Gastroesophageal sphincter (tissue), 4 donors: ENCODE data around the gene MRPL11. TPM values are rescaled to one million over a fixed set of nuclear protein-coding genes. Genes with fewer than 3 reads are reported as not detected.

Source experiments
- ATAC-seq: fragments of 150-250 bp; one replicate; pipeline ENCODE4 v1.9.1; 2016; ENCODE audit warnings: mild to moderate bottlenecking, moderate library complexity
- H3K27ac ChIP-seq, 4 donors: fragments of 200-600 bp; sonication (generic) in 3 of 4; 1 replicate in 3 of 4; 2 replicates in 1 of 4; pipeline ENCODE4 v1.5.1; 2016 to 2019
- H3K27me3 ChIP-seq: fragments of 200-600 bp; sonication (generic); one replicate; pipeline ENCODE4 v1.5.1; 2019
- H3K36me3 ChIP-seq, 2 donors: fragments of 200-600 bp; sonication (generic); one replicate each; pipeline ENCODE4 v1.5.1; 2019; ENCODE audit warnings: control low read depth in 1 of 2
- H3K4me1 ChIP-seq, 3 donors: fragments of 200-600 bp; sonication (generic); 1 replicate in 2 of 3; 2 replicates in 1 of 3; pipeline ENCODE4 v1.5.1; 2016 to 2019; ENCODE audit warnings: control low read depth in 2 of 3
- H3K4me3 ChIP-seq, 2 donors: fragments of 200-600 bp; sonication (generic); one replicate each; pipeline ENCODE4 v1.5.1; 2019; ENCODE audit warnings: mild to moderate bottlenecking in 1 of 2, moderate library complexity in 1 of 2
- H3K9me3 ChIP-seq, 3 donors: fragments of 200-600 bp; sonication (generic); one replicate each; pipeline ENCODE4 v1.5.1; 2017 to 2019; ENCODE audit warnings: control low read depth in 2 of 3
- EP300 ChIP-seq: sonication (generic); formaldehyde crosslinking; IDR thresholded peaks from one replicate; pipeline ENCODE4 v1.6.1; 2017; ENCODE audit warnings: antibody characterized with exemption, mild to moderate bottlenecking
- POLR2A ChIP-seq, 2 donors: fragments of 450-650 bp; IDR thresholded peaks; one replicate each; pipeline ENCODE4 v1.6.1; 2017; ENCODE audit warnings: antibody characterized with exemption in 2 of 2, mild to moderate bottlenecking in 2 of 2, moderate library complexity in 1 of 2
- POLR2AphosphoS5 ChIP-seq: sonication (generic); formaldehyde crosslinking; IDR thresholded peaks from one replicate; pipeline ENCODE4 v1.6.1; 2017; ENCODE audit warnings: antibody characterized with exemption
- WGBS, 2 donors: methylation state at CpG; one replicate each; pipeline ENCODE4 v1.1.5; 2018; ENCODE audit warnings: low coverage in 1 of 2; 5-methylcytosine and 5-hydroxymethylcytosine counted together
- total RNA-seq, 4 donors: library from RNA; depleted of rRNA; stranded (reverse); fragments of >200 nt; gene quantifications; one replicate each; pipeline ENCODE4 v1.1.0, GENCODE V29; 2016
- TF ChIP-seq, protein P1 (sequence below), 4 experiments: fragments of 200-600 bp in 2 of 4; fragments of 450-650 bp in 2 of 4; sonication (generic) in 1 of 4; IDR thresholded peaks; one replicate each; pipeline ENCODE4 v1.5.1; 2017 to 2019; ENCODE audit warnings: antibody characterized with exemption in 4 of 4, mild to moderate bottlenecking in 2 of 4, moderate library complexity in 2 of 4

Gene MRPL11
- total RNA-seq, 4 donors from 2014 or later, result 36.3 to 48.1 (median 45.6) TPM

- TF ChIP-seq EP300 (no peak), POLR2AphosphoS5 (no peak), POLR2A (IDR thresholded peaks at IDR 0.05) (no peak)
- TF ChIP-seq, protein P1, sequence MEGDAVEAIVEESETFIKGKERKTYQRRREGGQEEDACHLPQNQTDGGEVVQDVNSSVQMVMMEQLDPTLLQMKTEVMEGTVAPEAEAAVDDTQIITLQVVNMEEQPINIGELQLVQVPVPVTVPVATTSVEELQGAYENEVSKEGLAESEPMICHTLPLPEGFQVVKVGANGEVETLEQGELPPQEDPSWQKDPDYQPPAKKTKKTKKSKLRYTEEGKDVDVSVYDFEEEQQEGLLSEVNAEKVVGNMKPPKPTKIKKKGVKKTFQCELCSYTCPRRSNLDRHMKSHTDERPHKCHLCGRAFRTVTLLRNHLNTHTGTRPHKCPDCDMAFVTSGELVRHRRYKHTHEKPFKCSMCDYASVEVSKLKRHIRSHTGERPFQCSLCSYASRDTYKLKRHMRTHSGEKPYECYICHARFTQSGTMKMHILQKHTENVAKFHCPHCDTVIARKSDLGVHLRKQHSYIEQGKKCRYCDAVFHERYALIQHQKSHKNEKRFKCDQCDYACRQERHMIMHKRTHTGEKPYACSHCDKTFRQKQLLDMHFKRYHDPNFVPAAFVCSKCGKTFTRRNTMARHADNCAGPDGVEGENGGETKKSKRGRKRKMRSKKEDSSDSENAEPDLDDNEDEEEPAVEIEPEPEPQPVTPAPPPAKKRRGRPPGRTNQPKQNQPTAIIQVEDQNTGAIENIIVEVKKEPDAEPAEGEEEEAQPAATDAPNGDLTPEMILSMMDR (IDR thresholded peaks at IDR 0.05), result no peak
- Histone ChIP-seq H3K9me3 (no peaks in the 10 kb centered on the region), H3K27me3 (peaks cover 9% of the 10 kb centered on the region), H3K27ac (peak overlapping the region in 3 of 4 donors; percentile 40 to 92 (median 48)), H3K4me3 (no peak overlapping the region), H3K4me1 (peaks cover 0 to 79% (median 4%) of the 10 kb centered on the region in 3 donors), H3K36me3 (no peaks in the 10 kb centered on the region)
- 55 to 68% methylated on average over 8 to 10 of the region's 12 CpGs for WGBS, 2 donors
- ATAC-seq, result no peak
Observed at GRCh38 chr11:66414120-66414934, 24.3 kb downstream of the MRPL11 start.

DNA sequence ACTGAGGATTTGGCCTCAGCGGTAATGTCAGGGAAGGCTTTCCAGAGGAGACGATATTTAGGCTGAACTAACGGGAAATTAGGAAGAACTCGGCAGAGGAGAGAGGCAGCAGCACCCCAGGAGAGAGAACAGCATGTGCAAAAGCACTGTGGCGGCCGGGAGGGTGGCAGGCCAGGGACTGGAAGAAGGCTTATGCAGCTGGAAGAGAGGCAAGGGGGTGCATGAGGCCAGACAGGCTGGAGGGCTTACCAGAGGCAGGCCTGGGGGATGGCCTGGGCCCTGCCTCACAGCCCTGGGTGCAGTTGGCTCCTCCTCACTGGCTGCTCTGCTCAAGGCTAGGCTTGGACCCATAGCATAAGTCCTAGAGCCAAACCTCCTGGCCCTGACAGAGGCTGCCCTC, 25.5 kb downstream of the MRPL11 start:
- no peak for TF ChIP-seq POLR2A (IDR thresholded peaks at IDR 0.05)
- no peak for TF ChIP-seq POLR2AphosphoS5
- no peak for TF ChIP-seq EP300
- TF ChIP-seq, protein P1 (IDR thresholded peaks at IDR 0.05), result no peak
- WGBS, 2 donors, result 73% methylated on average over 6 of the region's 6 CpGs; no CpG with 5 or more reads in 1 of the 2 donors
- no peak for ATAC-seq
- Histone ChIP-seq H3K9me3 (no peaks in the 10 kb centered on the region), H3K4me3 (no peak overlapping the region), H3K36me3 (no peaks in the 10 kb centered on the region), H3K27me3 (peaks cover 14% of the 10 kb centered on the region), H3K27ac (peak overlapping the region in 2 of 4 donors; percentile 88 to 92), H3K4me1 (peaks cover 0 to 76% (median 4%) of the 10 kb centered on the region in 3 donors)

DNA sequence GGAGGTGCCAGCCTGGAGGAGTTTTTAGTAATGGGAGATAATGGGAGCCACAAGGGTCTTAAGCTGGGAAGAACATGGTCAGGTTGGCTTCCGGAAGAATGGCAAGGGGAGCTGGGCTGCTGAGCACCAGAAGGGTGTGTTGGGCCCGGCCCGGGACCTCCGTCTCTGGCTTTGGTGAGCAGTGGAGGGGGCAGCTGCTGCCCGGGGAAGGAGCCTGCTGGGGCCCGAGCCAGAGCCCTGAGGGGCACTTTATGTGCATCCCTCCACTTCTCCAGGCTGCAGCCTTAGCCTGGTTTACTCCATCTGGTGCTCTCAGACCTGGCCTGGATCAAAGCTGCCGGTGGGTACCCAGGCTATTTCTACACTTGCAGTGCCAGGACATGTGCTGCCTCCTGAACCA, 26.5 kb downstream of the MRPL11 start:
- no peak for ATAC-seq
- TF ChIP-seq POLR2AphosphoS5 (no peak), POLR2A (IDR thresholded peaks at IDR 0.05) (no peak), EP300 (no peak)
- TF ChIP-seq, protein P1 (IDR thresholded peaks at IDR 0.05), result no peak
- peaks cover 14% of the 10 kb centered on the region for H3K27me3 ChIP-seq
- no peaks in the 10 kb centered on the region for H3K9me3 ChIP-seq
- 36 to 50% methylated on average over 1 to 7 of the region's 7 CpGs for WGBS, 2 donors
- peak overlapping the region in 1 of 2 donors; percentile 59 for H3K4me3 ChIP-seq
- H3K4me1 ChIP-seq, result peaks cover 0 to 65% (median 4%) of the 10 kb centered on the region in 3 donors
- no peaks in the 10 kb centered on the region for H3K36me3 ChIP-seq
- H3K27ac ChIP-seq, result peak overlapping the region in 3 of 4 donors; percentile 40 to 92 (median 88)

DNA sequence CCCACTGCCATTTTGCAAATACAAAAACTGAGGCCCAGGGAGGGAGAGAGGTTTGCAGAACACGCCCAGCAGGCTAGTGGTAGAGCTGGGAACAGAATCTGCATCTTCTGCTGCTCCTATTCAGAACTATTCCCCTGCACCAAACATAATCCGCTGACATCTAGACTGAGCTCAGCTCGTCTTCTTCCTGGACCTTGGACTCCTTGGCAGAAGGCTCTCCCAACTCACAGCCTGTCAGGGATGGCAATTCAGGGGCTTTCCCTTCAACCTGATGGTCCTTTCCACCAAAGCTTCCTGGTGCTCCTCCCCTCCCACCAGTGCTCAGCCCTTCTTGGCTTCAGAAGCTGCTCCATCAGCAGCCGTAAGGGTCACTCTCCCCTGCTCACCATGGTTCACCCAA, 27.3 kb downstream of the MRPL11 start:
- H3K27ac ChIP-seq, result peak overlapping the region in 3 of 4 donors; percentile 85 to 92 (median 88)
- WGBS, 2 donors, result 13 to 41% methylated on average over 1 to 4 of the region's 4 CpGs
- H3K4me1 ChIP-seq, result peaks cover 0 to 65% (median 4%) of the 10 kb centered on the region in 3 donors
- H3K4me3 ChIP-seq, result peak overlapping the region; percentile 3 to 59
- ATAC-seq, result no peak
- H3K27me3 ChIP-seq, result peaks cover 14% of the 10 kb centered on the region
- H3K9me3 ChIP-seq, result no peaks in the 10 kb centered on the region
- H3K36me3 ChIP-seq, result no peaks in the 10 kb centered on the region
- TF ChIP-seq, protein P1 (IDR thresholded peaks at IDR 0.05), result no peak
- no peak for TF ChIP-seq POLR2AphosphoS5
- TF ChIP-seq EP300, result no peak
- no peak for TF ChIP-seq POLR2A (IDR thresholded peaks at IDR 0.05)
